ENCODE measurements around the gene KLHDC4. TPM values are rescaled to one million over a fixed set of nuclear protein-coding genes. Genes with fewer than 3 reads are reported as not detected.

Gene KLHDC4
- total RNA-seq, 1 donor from 2014 or later, result 20.4 TPM

DNA sequence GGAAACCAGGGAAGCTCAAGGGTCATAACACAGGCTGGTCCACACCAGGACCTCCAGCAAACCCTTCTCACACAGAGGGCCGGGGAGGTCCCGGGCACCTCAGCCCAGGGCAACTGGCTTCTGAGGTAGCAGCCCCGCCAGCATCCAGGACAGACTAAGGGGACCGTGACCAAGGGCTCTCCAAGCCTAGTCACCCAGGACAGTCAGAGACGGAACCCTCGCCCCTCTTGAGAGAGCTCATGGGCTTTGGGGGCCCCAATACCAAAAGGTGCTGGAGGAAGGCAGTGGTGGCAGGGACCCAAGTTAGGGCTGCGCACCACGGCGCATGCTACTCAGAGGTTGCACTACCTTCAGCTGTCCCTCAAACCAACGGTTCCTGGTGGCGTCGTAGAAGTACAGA, 54.9 kb downstream of the KLHDC4 start:
- Histone ChIP-seq H3K27me3 (ENCODE audit: control insufficient read depth in 3 of 3, insufficient read depth in 3 of 3, low read length in 3 of 3) (no peaks in the 10 kb centered on the region), H3K9ac (ENCODE audit: low read depth in 1 of 3, low read length in 3 of 3) (no peak overlapping the region), H3K27ac (ENCODE audit: low read depth, low read length) (no peak overlapping the region), H3K4me1 (ENCODE audit: control insufficient read depth in 3 of 3, insufficient read depth in 3 of 3, low read length in 3 of 3) (no peaks in the 10 kb centered on the region), H3K4me3 (ENCODE audit: low read length in 3 of 3) (no peak overlapping the region), H3K9me3 (ENCODE audit: control insufficient read depth in 3 of 3, low read length in 3 of 3) (no peaks in the 10 kb centered on the region), H3K36me3 (ENCODE audit: control insufficient read depth in 3 of 3, insufficient read depth in 3 of 3, low read length in 3 of 3) (peaks cover 39 to 48% (median 45%) of the 10 kb centered on the region in 3 donors)

DNA sequence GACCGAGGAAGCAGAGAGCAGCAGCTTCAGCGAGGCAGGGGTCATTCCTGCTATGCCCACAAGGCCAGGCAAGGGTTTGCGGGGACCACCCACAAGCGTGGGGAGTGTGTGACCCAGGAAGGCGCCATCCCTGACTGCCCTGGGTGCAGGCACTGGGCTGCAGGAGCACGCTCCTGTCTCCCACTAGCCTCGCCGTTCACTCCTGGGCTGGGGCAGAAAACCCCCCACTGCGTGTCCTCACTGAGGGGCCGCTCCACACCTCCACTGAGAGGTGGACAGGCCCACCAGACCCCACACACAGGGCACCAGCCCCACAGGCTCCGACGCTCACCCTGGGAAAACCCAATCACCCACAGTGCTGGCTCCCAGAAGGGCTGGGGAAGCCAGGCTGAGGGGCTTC, 56.1 kb downstream of the KLHDC4 start:
- H3K27ac ChIP-seq (ENCODE audit: low read depth, low read length), result no peak overlapping the region
- peaks cover 33 to 40% (median 36%) of the 10 kb centered on the region in 3 donors for H3K36me3 ChIP-seq (ENCODE audit: control insufficient read depth in 3 of 3, insufficient read depth in 3 of 3, low read length in 3 of 3)
- no peaks in the 10 kb centered on the region for H3K9me3 ChIP-seq (ENCODE audit: control insufficient read depth in 3 of 3, low read length in 3 of 3)
- no peak overlapping the region for H3K9ac ChIP-seq (ENCODE audit: low read depth in 1 of 3, low read length in 3 of 3)
- H3K4me1 ChIP-seq (ENCODE audit: control insufficient read depth in 3 of 3, insufficient read depth in 3 of 3, low read length in 3 of 3), result no peaks in the 10 kb centered on the region
- no peaks in the 10 kb centered on the region for H3K27me3 ChIP-seq (ENCODE audit: control insufficient read depth in 3 of 3, insufficient read depth in 3 of 3, low read length in 3 of 3)
- H3K4me3 ChIP-seq (ENCODE audit: low read length in 3 of 3), result no peak overlapping the region

DNA sequence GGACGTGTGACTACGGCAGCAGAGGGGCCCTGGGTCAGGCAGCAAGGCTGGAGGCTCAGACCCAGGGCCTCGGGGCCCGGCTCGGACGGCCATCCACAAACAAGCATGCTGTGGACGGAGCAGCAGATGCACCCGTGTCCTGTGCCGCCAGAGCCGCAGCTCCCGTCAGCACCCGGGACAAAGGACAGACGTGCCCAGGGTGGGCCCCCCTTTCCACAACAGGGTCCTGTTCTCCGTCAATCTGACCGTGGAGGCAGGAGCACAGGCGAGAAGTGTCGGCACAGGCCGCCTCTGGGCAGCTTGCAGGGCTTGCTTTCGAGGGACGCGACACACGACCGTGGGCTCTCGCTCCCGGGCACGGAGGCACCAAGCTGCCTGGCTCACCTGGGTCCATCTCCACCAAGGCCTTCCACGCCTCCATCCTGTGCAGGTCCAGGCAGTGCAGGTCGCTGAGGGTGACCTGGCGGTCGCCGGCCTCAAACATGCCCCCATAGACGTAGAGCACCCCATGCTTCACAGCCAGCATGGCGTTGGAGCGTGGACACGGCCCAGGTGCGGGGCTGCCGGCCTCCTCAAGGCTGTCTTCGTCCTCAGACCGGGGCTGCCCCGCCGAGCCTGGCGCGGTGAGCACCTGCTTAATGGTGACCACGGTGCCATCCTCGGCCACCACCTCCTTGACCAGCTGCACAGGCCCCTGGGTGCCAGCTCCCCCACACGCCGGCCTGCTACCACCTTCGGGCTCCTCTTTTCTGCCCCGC, 56.7 kb downstream of the KLHDC4 start:
- Histone ChIP-seq H3K9me3 (ENCODE audit: control insufficient read depth in 3 of 3, low read length in 3 of 3) (no peaks in the 10 kb centered on the region), H3K36me3 (ENCODE audit: control insufficient read depth in 3 of 3, insufficient read depth in 3 of 3, low read length in 3 of 3) (peaks cover 30 to 40% (median 33%) of the 10 kb centered on the region in 3 donors), H3K4me3 (ENCODE audit: low read length in 3 of 3) (no peak overlapping the region), H3K27me3 (ENCODE audit: control insufficient read depth in 3 of 3, insufficient read depth in 3 of 3, low read length in 3 of 3) (no peaks in the 10 kb centered on the region), H3K9ac (ENCODE audit: low read depth in 1 of 3, low read length in 3 of 3) (no peak overlapping the region), H3K4me1 (ENCODE audit: control insufficient read depth in 3 of 3, insufficient read depth in 3 of 3, low read length in 3 of 3) (no peaks in the 10 kb centered on the region), H3K27ac (ENCODE audit: low read depth, low read length) (no peak overlapping the region)

DNA sequence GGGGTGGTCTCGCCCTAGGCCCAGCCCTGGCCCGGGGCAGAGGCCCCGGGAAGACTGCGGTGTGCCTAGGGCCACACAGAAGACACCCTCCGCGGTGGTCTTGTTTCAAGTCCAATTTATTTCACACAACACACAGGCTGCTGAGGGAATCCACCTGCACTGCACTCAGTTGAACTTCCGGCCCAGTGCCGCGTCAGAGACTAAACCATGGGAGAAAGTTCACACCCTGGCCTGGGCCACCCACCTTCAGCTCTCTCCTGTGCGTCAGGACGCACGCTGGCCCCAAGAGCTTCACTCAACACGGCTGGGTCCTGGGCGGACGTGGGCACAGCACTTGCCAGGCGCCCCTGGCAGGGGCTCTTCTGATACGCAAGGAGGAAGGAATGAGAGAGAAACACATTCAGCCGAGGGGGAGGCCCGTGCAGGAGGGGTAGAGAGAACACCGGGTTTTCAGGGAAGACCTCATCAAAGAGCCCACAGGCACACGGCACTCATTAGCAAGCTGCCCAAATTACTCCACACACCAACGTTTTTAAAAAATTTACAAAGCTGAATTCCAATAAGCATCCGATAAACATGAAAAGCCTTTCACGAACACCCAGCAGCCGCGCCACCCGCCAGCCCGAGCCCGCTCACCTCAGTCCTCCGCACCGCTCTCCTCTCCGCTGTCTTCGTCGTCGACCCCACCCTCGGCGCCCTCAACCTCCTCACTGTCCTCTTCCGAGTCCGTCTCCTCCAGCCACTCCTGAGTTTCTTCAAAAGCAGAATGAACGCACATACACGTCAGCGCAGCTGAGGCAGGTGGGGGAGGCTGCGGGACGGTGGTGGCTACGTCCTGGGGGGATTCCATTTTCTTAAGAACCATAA, 57.8 kb downstream of the KLHDC4 start:
- Histone ChIP-seq H3K9me3 (ENCODE audit: control insufficient read depth in 3 of 3, low read length in 3 of 3) (no peaks in the 10 kb centered on the region), H3K4me1 (ENCODE audit: control insufficient read depth in 3 of 3, insufficient read depth in 3 of 3, low read length in 3 of 3) (no peaks in the 10 kb centered on the region), H3K27me3 (ENCODE audit: control insufficient read depth in 3 of 3, insufficient read depth in 3 of 3, low read length in 3 of 3) (no peaks in the 10 kb centered on the region), H3K27ac (ENCODE audit: low read depth, low read length) (no peak overlapping the region), H3K36me3 (ENCODE audit: control insufficient read depth in 3 of 3, insufficient read depth in 3 of 3, low read length in 3 of 3) (peaks cover 32 to 45% (median 34%) of the 10 kb centered on the region in 3 donors), H3K4me3 (ENCODE audit: low read length in 3 of 3) (no peak overlapping the region), H3K9ac (ENCODE audit: low read depth in 1 of 3, low read length in 3 of 3) (no peak overlapping the region)

DNA sequence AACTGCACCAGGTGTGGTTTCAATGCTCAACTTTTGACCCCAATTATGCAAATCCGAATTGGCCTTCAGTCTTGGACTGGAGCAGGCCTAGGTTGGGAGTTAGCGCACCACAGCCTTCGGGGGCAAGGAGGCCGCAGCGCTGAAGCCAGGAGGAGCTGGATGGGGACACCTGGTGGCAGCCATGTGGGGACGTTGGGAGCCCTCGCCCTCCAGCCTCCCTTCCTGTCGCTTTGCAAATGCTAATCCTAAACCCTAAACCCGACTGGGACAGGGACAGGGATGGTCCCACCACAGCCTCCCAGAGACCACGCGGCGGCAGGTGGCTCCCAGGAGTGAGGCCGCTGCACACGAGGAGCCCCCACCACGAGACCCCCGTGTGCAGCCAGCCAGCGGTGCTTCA, 58.7 kb downstream of the KLHDC4 start:
- H3K36me3 ChIP-seq (ENCODE audit: control insufficient read depth in 3 of 3, insufficient read depth in 3 of 3, low read length in 3 of 3), result peaks cover 32 to 45% (median 35%) of the 10 kb centered on the region in 3 donors
- no peaks in the 10 kb centered on the region for H3K27me3 ChIP-seq (ENCODE audit: control insufficient read depth in 3 of 3, insufficient read depth in 3 of 3, low read length in 3 of 3)

GRCh38 chr16:87706278-87707000, 59.3 kb downstream of the KLHDC4 start:
- no peaks in the 10 kb centered on the region for H3K27me3 ChIP-seq (ENCODE audit: control insufficient read depth in 3 of 3, insufficient read depth in 3 of 3, low read length in 3 of 3)
- H3K36me3 ChIP-seq (ENCODE audit: control insufficient read depth in 3 of 3, insufficient read depth in 3 of 3, low read length in 3 of 3), result peaks cover 32 to 49% (median 36%) of the 10 kb centered on the region in 3 donors
- H3K4me1 ChIP-seq (ENCODE audit: control insufficient read depth in 3 of 3, insufficient read depth in 3 of 3, low read length in 3 of 3), result no peaks in the 10 kb centered on the region

More for the DNA sequence above, 58.7 kb downstream of the KLHDC4 start:
- no peaks in the 10 kb centered on the region for H3K4me1 ChIP-seq (ENCODE audit: control insufficient read depth in 3 of 3, insufficient read depth in 3 of 3, low read length in 3 of 3)
- H3K4me3 ChIP-seq (ENCODE audit: low read length in 3 of 3), result no peak overlapping the region
- H3K9ac ChIP-seq (ENCODE audit: low read depth in 1 of 3, low read length in 3 of 3), result no peak overlapping the region
- no peaks in the 10 kb centered on the region for H3K9me3 ChIP-seq (ENCODE audit: control insufficient read depth in 3 of 3, low read length in 3 of 3)
- H3K27ac ChIP-seq (ENCODE audit: low read depth, low read length), result no peak overlapping the region

DNA sequence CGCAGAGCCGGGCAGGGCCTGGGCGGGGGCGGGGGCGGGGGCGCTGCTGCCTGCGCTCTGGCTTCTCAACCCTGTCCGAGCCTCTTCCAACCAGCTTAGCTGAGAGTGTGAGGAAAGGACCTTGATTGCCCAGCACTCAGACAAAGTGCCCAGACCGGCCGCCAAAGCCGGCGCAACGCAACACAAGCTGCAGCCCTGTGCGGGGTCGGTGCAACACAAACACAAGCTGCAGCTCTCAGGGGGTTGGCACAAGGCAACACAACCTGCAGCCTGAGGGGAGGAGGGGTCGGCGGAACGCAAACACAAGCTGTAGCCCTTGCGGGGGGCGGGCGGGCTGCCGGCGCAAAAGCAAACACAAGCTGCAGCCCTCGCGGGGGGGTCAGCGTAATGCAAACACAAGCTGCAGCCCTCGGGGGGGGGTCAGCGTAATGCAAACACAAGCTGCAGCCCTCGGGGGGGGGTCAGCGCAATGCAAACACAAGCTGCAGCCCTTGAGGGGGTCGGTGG, 60.0 kb downstream of the KLHDC4 start:
- Histone ChIP-seq H3K27me3 (ENCODE audit: control insufficient read depth in 3 of 3, insufficient read depth in 3 of 3, low read length in 3 of 3) (no peaks in the 10 kb centered on the region), H3K4me3 (ENCODE audit: low read length in 3 of 3) (no peak overlapping the region), H3K27ac (ENCODE audit: low read depth, low read length) (no peak overlapping the region), H3K9me3 (ENCODE audit: control insufficient read depth in 3 of 3, low read length in 3 of 3) (no peaks in the 10 kb centered on the region), H3K9ac (ENCODE audit: low read depth in 1 of 3, low read length in 3 of 3) (no peak overlapping the region), H3K4me1 (ENCODE audit: control insufficient read depth in 3 of 3, insufficient read depth in 3 of 3, low read length in 3 of 3) (no peaks in the 10 kb centered on the region), H3K36me3 (ENCODE audit: control insufficient read depth in 3 of 3, insufficient read depth in 3 of 3, low read length in 3 of 3) (peaks cover 28 to 50% (median 33%) of the 10 kb centered on the region in 3 donors)

More at GRCh38 chr16:87706278-87707000, 59.3 kb downstream of the KLHDC4 start:
- no peak overlapping the region for H3K27ac ChIP-seq (ENCODE audit: low read depth, low read length)
- H3K9me3 ChIP-seq (ENCODE audit: control insufficient read depth in 3 of 3, low read length in 3 of 3), result no peaks in the 10 kb centered on the region
- no peak overlapping the region for H3K9ac ChIP-seq (ENCODE audit: low read depth in 1 of 3, low read length in 3 of 3)
- H3K4me3 ChIP-seq (ENCODE audit: low read length in 3 of 3), result no peak overlapping the region

DNA sequence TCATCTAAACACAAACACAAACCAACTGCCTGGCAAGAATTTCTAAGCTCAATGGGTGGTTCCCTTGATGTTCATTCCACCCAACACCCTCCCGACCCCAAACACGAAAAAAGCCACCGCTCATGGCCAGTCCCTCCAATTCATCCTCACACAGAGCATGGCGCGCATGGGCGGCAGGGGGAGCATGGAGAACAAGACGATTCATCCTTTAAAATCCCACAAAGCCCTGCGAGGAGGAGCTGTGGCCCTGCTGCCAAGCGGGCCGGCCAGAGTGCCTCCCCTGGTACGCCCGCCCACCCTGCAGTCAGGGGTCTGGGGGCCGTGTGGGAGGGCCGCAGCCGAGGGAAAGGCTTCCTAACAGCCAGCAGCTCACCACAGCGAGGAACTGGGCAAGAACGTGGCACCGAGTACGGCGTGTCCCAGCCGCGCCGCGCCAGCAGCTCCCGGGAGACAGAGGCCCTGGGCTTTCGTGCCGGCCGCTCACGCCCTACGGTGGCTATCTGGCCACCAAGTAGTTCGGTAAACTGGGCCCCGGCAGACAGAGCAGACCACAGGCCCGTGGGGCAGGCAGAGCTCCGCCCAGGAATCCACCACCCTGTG, 60.9 kb downstream of the KLHDC4 start:
- H3K9me3 ChIP-seq (ENCODE audit: control insufficient read depth in 3 of 3, low read length in 3 of 3), result no peaks in the 10 kb centered on the region
- H3K9ac ChIP-seq (ENCODE audit: low read depth in 1 of 3, low read length in 3 of 3), result no peak overlapping the region
- H3K36me3 ChIP-seq (ENCODE audit: control insufficient read depth in 3 of 3, insufficient read depth in 3 of 3, low read length in 3 of 3), result peaks cover 21 to 42% (median 30%) of the 10 kb centered on the region in 3 donors

GRCh38 chr16:87703835-87704375, 61.9 kb downstream of the KLHDC4 start:
- no peaks in the 10 kb centered on the region for H3K27me3 ChIP-seq (ENCODE audit: control insufficient read depth in 3 of 3, insufficient read depth in 3 of 3, low read length in 3 of 3)
- H3K27ac ChIP-seq (ENCODE audit: low read depth, low read length), result no peak overlapping the region
- no peaks in the 10 kb centered on the region for H3K9me3 ChIP-seq (ENCODE audit: control insufficient read depth in 3 of 3, low read length in 3 of 3)
- peaks cover 18 to 33% (median 22%) of the 10 kb centered on the region in 3 donors for H3K36me3 ChIP-seq (ENCODE audit: control insufficient read depth in 3 of 3, insufficient read depth in 3 of 3, low read length in 3 of 3)
- no peak overlapping the region for H3K9ac ChIP-seq (ENCODE audit: low read depth in 1 of 3, low read length in 3 of 3)
- no peak overlapping the region for H3K4me3 ChIP-seq (ENCODE audit: low read length in 3 of 3)
- H3K4me1 ChIP-seq (ENCODE audit: control insufficient read depth in 3 of 3, insufficient read depth in 3 of 3, low read length in 3 of 3), result no peaks in the 10 kb centered on the region

More for the DNA sequence above, 60.9 kb downstream of the KLHDC4 start:
- Histone ChIP-seq H3K27me3 (ENCODE audit: control insufficient read depth in 3 of 3, insufficient read depth in 3 of 3, low read length in 3 of 3) (no peaks in the 10 kb centered on the region), H3K4me3 (ENCODE audit: low read length in 3 of 3) (no peak overlapping the region), H3K4me1 (ENCODE audit: control insufficient read depth in 3 of 3, insufficient read depth in 3 of 3, low read length in 3 of 3) (no peaks in the 10 kb centered on the region), H3K27ac (ENCODE audit: low read depth, low read length) (no peak overlapping the region)

All from skeletal muscle tissue (tissue), 4 donors.